H9 (cell line): Measurements from ENCODE around the gene RPS21. TPM values are rescaled to one million over a fixed set of nuclear protein-coding genes. Genes with fewer than 3 reads are reported as not detected.

ENCODE experiments used
- DNase-seq: peaks from one replicate; pipeline ENCODE4 v3.0.0-alpha.2; 2017
- H2AFZ ChIP-seq: one replicate; pipeline ENCODE4 v1.6.1; 2013; ENCODE audit warnings: mild to moderate bottlenecking, low read length, control low read depth, moderate library complexity
- H2AK5ac ChIP-seq: 2 replicates; pipeline ENCODE4 v1.6.1; 2013; ENCODE audit warnings: low read length, control low read depth, mixed read lengths; ENCODE audit not compliant: insufficient read length
- H2BK120ac ChIP-seq: one replicate; pipeline ENCODE4 v1.6.1; 2013; ENCODE audit warnings: low read depth, mild to moderate bottlenecking, low read length, control low read depth, inconsistent platforms; ENCODE audit not compliant: poor library complexity, severe bottlenecking
- H2BK12ac ChIP-seq: 2 replicates; pipeline ENCODE4 v1.6.1; 2013; ENCODE audit warnings: low read length, control low read depth, mixed read lengths, low read depth; ENCODE audit not compliant: insufficient read length
- H2BK15ac ChIP-seq: 2 replicates; pipeline ENCODE4 v1.6.1; 2013; ENCODE audit warnings: low read depth, low read length, control low read depth
- H2BK20ac ChIP-seq: one replicate; pipeline ENCODE4 v1.6.1; 2013; ENCODE audit warnings: low read depth, mild to moderate bottlenecking, low read length, control low read depth, inconsistent platforms; ENCODE audit not compliant: poor library complexity, severe bottlenecking
- H2BK5ac ChIP-seq: 2 replicates; pipeline ENCODE4 v1.6.1; 2013; ENCODE audit warnings: low read length, control low read depth, mixed read lengths; ENCODE audit not compliant: insufficient read length
- H3K14ac ChIP-seq: 2 replicates; pipeline ENCODE4 v1.6.1; 2013; ENCODE audit warnings: low read length, control low read depth; ENCODE audit not compliant: insufficient read depth
- H3K18ac ChIP-seq: 2 replicates; pipeline ENCODE4 v1.6.1; 2013; ENCODE audit warnings: low read depth, mild to moderate bottlenecking, mixed read lengths, low read length, control low read depth; ENCODE audit not compliant: insufficient read length
- H3K23ac ChIP-seq: 2 replicates; pipeline ENCODE4 v1.6.1; 2013; ENCODE audit warnings: low read length, control low read depth, mixed read lengths, low read depth; ENCODE audit not compliant: insufficient read length
- H3K23me2 ChIP-seq: 2 replicates; pipeline ENCODE4 v1.6.1; 2013; ENCODE audit warnings: low read depth, mild to moderate bottlenecking, mixed read lengths, low read length, control low read depth; ENCODE audit not compliant: insufficient read length, poor library complexity, severe bottlenecking
- H3K27ac ChIP-seq: 2 replicates; pipeline ENCODE4 v1.5.1; 2013; ENCODE audit warnings: low read length, control low read depth, mixed read lengths, low read depth; ENCODE audit not compliant: insufficient read length
- H3K27me3 ChIP-seq: 2 replicates; pipeline ENCODE4 v1.6.1; 2013; ENCODE audit warnings: low read length, control low read depth, inconsistent platforms; ENCODE audit not compliant: insufficient read depth
- H3K4ac ChIP-seq: 2 replicates; pipeline ENCODE4 v1.6.1; 2013; ENCODE audit warnings: low read depth, mild to moderate bottlenecking, control low read depth, inconsistent platforms, low read length, moderate library complexity
- H3K4me1 ChIP-seq: 2 replicates; pipeline ENCODE4 v1.6.1; 2013; ENCODE audit warnings: low read length, control low read depth, inconsistent platforms; ENCODE audit not compliant: insufficient read depth
- H3K4me2 ChIP-seq: 2 replicates; pipeline ENCODE4 v1.6.1; 2013; ENCODE audit warnings: low read length, control low read depth, mixed read lengths; ENCODE audit not compliant: insufficient read length, insufficient read depth
- H3K56ac ChIP-seq: 2 replicates; pipeline ENCODE4 v1.6.1; 2013; ENCODE audit warnings: low read depth, mild to moderate bottlenecking, mixed read lengths, low read length, control low read depth; ENCODE audit not compliant: insufficient read length
- H3K79me1 ChIP-seq: 2 replicates; pipeline ENCODE4 v1.6.1; 2013; ENCODE audit warnings: low read depth, mild to moderate bottlenecking, moderate library complexity, low read length, control low read depth, inconsistent platforms; ENCODE audit not compliant: insufficient read depth, poor library complexity, severe bottlenecking
- H3K79me2 ChIP-seq: 2 replicates; pipeline ENCODE4 v1.6.1; 2013; ENCODE audit warnings: low read length, control low read depth, inconsistent platforms; ENCODE audit not compliant: insufficient read depth
- H3K9ac ChIP-seq: 2 replicates; pipeline ENCODE4 v1.6.1; 2013; ENCODE audit warnings: low read length, control low read depth, mixed read lengths; ENCODE audit not compliant: insufficient read length; ENCODE audit errors: extremely low read depth
- H3K9me3 ChIP-seq: one replicate; pipeline ENCODE4 v1.6.1; 2013; ENCODE audit warnings: low read depth, low read length, inconsistent platforms; ENCODE audit not compliant: control insufficient read depth
- H3T11ph ChIP-seq: one replicate; pipeline ENCODE4 v1.6.1; 2013; ENCODE audit warnings: mild to moderate bottlenecking, low read length, control low read depth, inconsistent platforms
- H4K20me1 ChIP-seq: one replicate; pipeline ENCODE4 v1.6.1; 2013; ENCODE audit not compliant: control insufficient read depth, insufficient read length, insufficient read depth
- H4K5ac ChIP-seq: 2 replicates; pipeline ENCODE4 v1.6.1; 2013; ENCODE audit warnings: low read depth, mild to moderate bottlenecking, mixed read lengths, low read length, control low read depth; ENCODE audit not compliant: insufficient read length
- H4K8ac ChIP-seq: replicated peaks from 2 replicates; pipeline ENCODE4 v1.6.1; 2013; ENCODE audit warnings: low read length, control low read depth, mixed read lengths, low read depth; ENCODE audit not compliant: insufficient read length
- H4K91ac ChIP-seq: 2 replicates; pipeline ENCODE4 v1.6.1; 2013; ENCODE audit warnings: low read depth, mild to moderate bottlenecking, moderate library complexity, mixed read lengths, low read length, control low read depth; ENCODE audit not compliant: insufficient read length
- H3K27ac Mint-ChIP-seq, 3 experiments: 2 replicates in 2 of 3; 3 replicates in 1 of 3; pipeline ENCODE4 v1.8.0; 2020 to 2021; ENCODE audit warnings: mixed read lengths in 3 of 3, mild to moderate bottlenecking in 1 of 3, moderate library complexity in 1 of 3
- H3K27me3 Mint-ChIP-seq: 2 replicates; pipeline ENCODE4 v1.8.0; 2021; ENCODE audit warnings: low read depth, mild to moderate bottlenecking, moderate library complexity, mixed read lengths
- H3K36me3 Mint-ChIP-seq, 3 experiments: 2 replicates in 2 of 3; 3 replicates in 1 of 3; pipeline ENCODE4 v1.8.0; 2020 to 2021; ENCODE audit warnings: low read depth in 3 of 3, mixed read lengths in 3 of 3; ENCODE audit not compliant: insufficient read depth in 1 of 3
- H3K4me1 Mint-ChIP-seq, 2 experiments: 2 replicates each; pipeline ENCODE4 v1.8.0; 2020; ENCODE audit warnings: mixed read lengths in 2 of 2
- H3K4me3 Mint-ChIP-seq, 2 experiments: 2 replicates in 1 of 2; 3 replicates in 1 of 2; pipeline ENCODE4 v1.8.0; 2020 to 2021; ENCODE audit warnings: mild to moderate bottlenecking in 2 of 2, mixed read lengths in 2 of 2, moderate library complexity in 1 of 2
- H3K9me3 Mint-ChIP-seq, 2 experiments: 2 replicates in 1 of 2; 3 replicates in 1 of 2; pipeline ENCODE4 v1.8.0; 2020; ENCODE audit warnings: mild to moderate bottlenecking in 2 of 2, mixed read lengths in 2 of 2, moderate library complexity in 1 of 2
- CTCF ChIP-seq: fragments of 200-600 bp; sonication (generic); conservative IDR thresholded peaks from 3 replicates; pipeline ENCODE4 v1.8.0; 2021; ENCODE audit warnings: antibody characterized with exemption, mild to moderate bottlenecking
- WGBS: extraction: QIAGEN DNeasy Blood & Tissue Kit; methylation state at CpG from one replicate; pipeline ENCODE4 v1.1.7; 2013; ENCODE audit warnings: missing lambda C conversion rate, low lambda C conversion rate, mixed read lengths; ENCODE audit not compliant: insufficient read length; ENCODE audit errors: extremely low coverage; 5-methylcytosine and 5-hydroxymethylcytosine counted together
- total RNA-seq: library from RNA; stranded (reverse); gene quantifications from 2 replicates; pipeline ENCODE4 v1.2.1, GENCODE V29; 2021

RPS21 gene
- total RNA-seq, 1 experiment from 2014 or later = 1,715 TPM

- Histone ChIP-seq H3K9me3 (no peaks in the 10 kb centered on the region), H3K18ac (peak overlapping the region; percentile 52), H2BK20ac (no peak overlapping the region), H4K5ac (no peak overlapping the region), H3K27ac (no peak overlapping the region), H2BK12ac (no peak overlapping the region), H2BK5ac (no peak overlapping the region), H3K4me1 (no peaks in the 10 kb centered on the region), H3T11ph (no peak overlapping the region), H2BK120ac (no peak overlapping the region), H2BK15ac (no peak overlapping the region), H3K14ac (peak overlapping the region; percentile 74), H3K79me2 (peaks cover 10% of the 10 kb centered on the region; the same call in 1 of the 2 replicates), H4K8ac (no peak overlapping the region), H3K9ac (peak overlapping the region; percentile 94), H3K4me2 (peak overlapping the region; percentile 89), H4K20me1 (no peaks in the 10 kb centered on the region), H2AK5ac (no peak overlapping the region), H3K4ac (no peak overlapping the region), H3K23me2 (peaks cover 14% of the 10 kb centered on the region), H3K27me3 (no peaks in the 10 kb centered on the region), H2AFZ (no peak overlapping the region), H4K91ac (no peak overlapping the region), H3K56ac (no peak overlapping the region), H3K79me1 (peaks cover 8% of the 10 kb centered on the region), H3K23ac (no peak overlapping the region)
- Mint-ChIP-seq H3K36me3 (peaks cover 27 to 43% (median 37%) of the 10 kb centered on the region in 3 experiments), H3K4me1 (peaks cover 25 to 36% of the 10 kb centered on the region in 2 experiments), H3K9me3 (no peaks in the 10 kb centered on the region; a peak in 2 of 5 replicates), H3K4me3 (peak overlapping the region; percentile 89 to 97), H3K27me3 (peaks cover 2% of the 10 kb centered on the region; the same call in 1 of the 2 replicates), H3K27ac (peak overlapping the region; percentile 91 to 96 (median 92); a peak in 6 of 7 replicates)
- TF ChIP-seq CTCF = no peak
- no CpG with 5 or more reads among the region's 47 CpGs for WGBS
- DNase-seq = no peak
Observed at GRCh38 chr20:62387219-62387913, 463 bp downstream of the RPS21 start.
